NB4 (cell line): Measurements from ENCODE around the gene CIDEA.

Source experiments
- DNase-seq: peaks from one replicate; pipeline ENCODE4 v3.0.0; 2010; ENCODE audit warnings: low read depth
- H3K4me3 ChIP-seq: one replicate; pipeline ENCODE4 v1.5.1; 2011; ENCODE audit warnings: mild to moderate bottlenecking, low read depth, low read length, moderate library complexity
- CTCF ChIP-seq: IDR thresholded peaks from one replicate; pipeline ENCODE4 v1.5.1; 2012; ENCODE audit warnings: low read depth, low read length
- MAX ChIP-seq: IDR thresholded peaks from 2 replicates; pipeline ENCODE4 v1.6.1; 2011; ENCODE audit warnings: low read depth, low read length
- MYC ChIP-seq: IDR thresholded peaks from 2 replicates; pipeline ENCODE4 v1.6.1; 2011; ENCODE audit warnings: low read depth, low read length
- POLR2A ChIP-seq: IDR thresholded peaks from 2 replicates; pipeline ENCODE4 v1.6.1; 2011; ENCODE audit warnings: mild to moderate bottlenecking; ENCODE audit not compliant: insufficient read length; ENCODE audit errors: extremely low read depth

Gene CIDEA

GRCh38 chr18:12246849-12247808 is 7.0 kb upstream of the CIDEA start:
- no peak overlapping the region for H3K4me3 ChIP-seq
- TF ChIP-seq POLR2A (no peak), CTCF (peak; percentile 51), MYC (no peak), MAX (no peak)
- DNase-seq, result peak; percentile 44

GRCh38 chr18:12247946-12248345 is 6.2 kb upstream of the CIDEA start:
- no peak overlapping the region for H3K4me3 ChIP-seq
- DNase-seq, result no peak
- no peak for TF ChIP-seq POLR2A
- no peak for TF ChIP-seq CTCF

- DNase-seq, result no peak
- TF ChIP-seq CTCF (no peak), POLR2A (no peak), MYC (no peak), MAX (no peak)
- H3K4me3 ChIP-seq, result no peak overlapping the region
These were observed 5.0 kb upstream of the CIDEA start for GRCh38 chr18:12248926-12249720.

GRCh38 chr18:12251311-12251710 is 2.9 kb upstream of the CIDEA start:
- DNase-seq, result no peak
- no peak overlapping the region for H3K4me3 ChIP-seq
- TF ChIP-seq MYC (no peak), POLR2A (no peak)

GRCh38 chr18:12252061-12252460 is 2.1 kb upstream of the CIDEA start:
- DNase-seq, result no peak
- no peak overlapping the region for H3K4me3 ChIP-seq
- TF ChIP-seq POLR2A (no peak), MAX (no peak), CTCF (no peak), MYC (no peak)

- H3K4me3 ChIP-seq, result no peak overlapping the region
- DNase-seq, result no peak
- TF ChIP-seq MAX, result no peak
- TF ChIP-seq POLR2A, result no peak
- TF ChIP-seq CTCF, result no peak
- no peak for TF ChIP-seq MYC
These were observed 1.1 kb upstream of the CIDEA start for GRCh38 chr18:12253027-12253426.
